Measurements from ENCODE around the gene STK11IP. TPM values are rescaled to one million over a fixed set of nuclear protein-coding genes. Genes with fewer than 3 reads are reported as not detected.
A peak's percentile ranks its signal among the peaks of the same experiment; 100 is the strongest.

The STK11IP gene
- total and polyA plus RNA-seq, 2 of the 13 experiments (the other 11 are each of a cell fraction or from before 2014, with no cell fraction given) = 12.8 to 24.0 TPM

DNA sequence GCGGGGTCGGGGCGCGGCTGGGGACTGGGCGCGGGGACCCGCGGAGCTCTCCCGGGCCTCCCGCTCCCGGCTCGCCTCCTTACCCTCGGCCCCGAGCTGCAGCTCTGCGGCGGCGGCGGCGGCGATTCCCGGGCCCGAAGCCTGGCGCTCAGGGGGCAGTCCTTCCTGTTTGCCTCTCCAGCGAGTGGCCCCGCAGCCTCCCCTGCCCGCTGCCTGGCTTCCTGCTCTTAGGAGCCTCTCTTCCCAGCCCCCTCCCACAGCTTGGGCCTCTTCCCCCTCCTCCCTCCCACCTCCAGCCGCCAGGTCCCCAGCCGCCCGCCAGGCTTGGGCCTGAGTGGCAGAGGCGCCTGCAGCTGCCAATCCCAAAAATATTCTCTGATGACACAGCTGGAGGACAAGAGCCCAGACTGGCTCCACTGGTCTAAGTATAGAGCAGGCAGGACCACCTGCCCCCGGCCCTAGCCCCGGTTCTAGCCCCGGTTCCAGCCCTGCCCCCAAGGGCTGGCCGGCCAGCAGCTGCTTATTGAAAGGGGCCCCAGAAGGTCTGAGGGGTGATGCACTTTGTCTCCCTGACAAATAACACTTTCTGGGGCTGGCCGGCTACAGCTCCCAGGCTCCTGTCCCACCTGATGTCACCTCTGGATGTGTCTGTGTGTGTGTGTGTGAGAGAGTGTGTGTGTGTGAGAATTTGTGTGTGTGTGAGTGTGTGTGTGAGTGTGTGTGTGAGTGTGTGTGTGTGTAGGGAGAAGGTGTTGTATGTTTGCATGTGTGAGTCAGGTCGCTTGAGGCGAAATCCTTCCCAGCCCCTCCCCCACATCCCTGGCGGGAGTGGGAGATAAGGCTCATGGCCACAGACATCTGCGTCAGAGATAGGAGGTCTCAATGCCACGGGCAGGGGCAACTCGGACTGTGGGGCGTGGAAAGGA, 26.1 kb upstream of the STK11IP start, which contains the start of gene OBSL1 (continued):
- TF ChIP-seq, protein P1, sequence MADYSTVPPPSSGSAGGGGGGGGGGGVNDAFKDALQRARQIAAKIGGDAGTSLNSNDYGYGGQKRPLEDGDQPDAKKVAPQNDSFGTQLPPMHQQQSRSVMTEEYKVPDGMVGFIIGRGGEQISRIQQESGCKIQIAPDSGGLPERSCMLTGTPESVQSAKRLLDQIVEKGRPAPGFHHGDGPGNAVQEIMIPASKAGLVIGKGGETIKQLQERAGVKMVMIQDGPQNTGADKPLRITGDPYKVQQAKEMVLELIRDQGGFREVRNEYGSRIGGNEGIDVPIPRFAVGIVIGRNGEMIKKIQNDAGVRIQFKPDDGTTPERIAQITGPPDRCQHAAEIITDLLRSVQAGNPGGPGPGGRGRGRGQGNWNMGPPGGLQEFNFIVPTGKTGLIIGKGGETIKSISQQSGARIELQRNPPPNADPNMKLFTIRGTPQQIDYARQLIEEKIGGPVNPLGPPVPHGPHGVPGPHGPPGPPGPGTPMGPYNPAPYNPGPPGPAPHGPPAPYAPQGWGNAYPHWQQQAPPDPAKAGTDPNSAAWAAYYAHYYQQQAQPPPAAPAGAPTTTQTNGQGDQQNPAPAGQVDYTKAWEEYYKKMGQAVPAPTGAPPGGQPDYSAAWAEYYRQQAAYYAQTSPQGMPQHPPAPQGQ (CRISPR knock-in tag; IDR thresholded peaks at IDR 0.05; ENCODE audit: borderline replicate concordance) = no peak
- TF ChIP-seq AGO2 (optimal IDR thresholded peaks at IDR 0.05; ENCODE audit: low read depth, low read length) (no peak), ZNF143 (CRISPR knock-in tag; IDR thresholded peaks at IDR 0.05) (no peak), TBP (CRISPR knock-in tag; IDR thresholded peaks at IDR 0.05) (no peak), ZNF468 (CRISPR knock-in tag; IDR thresholded peaks at IDR 0.05) (no peak), GABPB1 (CRISPR knock-in tag; IDR thresholded peaks at IDR 0.05) (peak; percentile 87), ZNF160 (CRISPR knock-in tag; IDR thresholded peaks at IDR 0.05) (peak; percentile 35), ZBTB38 (CRISPR knock-in tag; IDR thresholded peaks at IDR 0.05) (0 out of 2 replicates have a peak, but pooled peaks have one; percentile 4), ZNF350 (CRISPR knock-in tag; IDR thresholded peaks at IDR 0.05; ENCODE audit: borderline replicate concordance, low read depth) (peak; percentile 67; the same call in 1 of the 2 replicates), ZNF329 (CRISPR knock-in tag; IDR thresholded peaks at IDR 0.05; ENCODE audit: low read depth) (peak; percentile 67; the same call in 1 of the 2 replicates), ISL2 (CRISPR knock-in tag; IDR thresholded peaks at IDR 0.05) (peak; percentile 10; the same call in 1 of the 2 replicates), ZNF430 (CRISPR knock-in tag; IDR thresholded peaks at IDR 0.05) (peak; percentile 76; the same call in 1 of the 2 replicates), TOPORS (CRISPR knock-in tag; IDR thresholded peaks at IDR 0.05) (peak; percentile 68; the same call in 1 of the 2 replicates), STAG1 (CRISPR knock-in tag; IDR thresholded peaks at IDR 0.05) (no peak), GATAD1 (CRISPR knock-in tag; IDR thresholded peaks at IDR 0.05) (peak; percentile 33), HIVEP1 (CRISPR knock-in tag; IDR thresholded peaks at IDR 0.05) (peak; percentile 47), ZNF296 (CRISPR knock-in tag; conservative IDR thresholded peaks at IDR 0.05) (no peak), SRSF1 (optimal IDR thresholded peaks at IDR 0.05; ENCODE audit: low read depth, low read length) (peak; percentile 51)
- TF ChIP-seq, protein P2, sequence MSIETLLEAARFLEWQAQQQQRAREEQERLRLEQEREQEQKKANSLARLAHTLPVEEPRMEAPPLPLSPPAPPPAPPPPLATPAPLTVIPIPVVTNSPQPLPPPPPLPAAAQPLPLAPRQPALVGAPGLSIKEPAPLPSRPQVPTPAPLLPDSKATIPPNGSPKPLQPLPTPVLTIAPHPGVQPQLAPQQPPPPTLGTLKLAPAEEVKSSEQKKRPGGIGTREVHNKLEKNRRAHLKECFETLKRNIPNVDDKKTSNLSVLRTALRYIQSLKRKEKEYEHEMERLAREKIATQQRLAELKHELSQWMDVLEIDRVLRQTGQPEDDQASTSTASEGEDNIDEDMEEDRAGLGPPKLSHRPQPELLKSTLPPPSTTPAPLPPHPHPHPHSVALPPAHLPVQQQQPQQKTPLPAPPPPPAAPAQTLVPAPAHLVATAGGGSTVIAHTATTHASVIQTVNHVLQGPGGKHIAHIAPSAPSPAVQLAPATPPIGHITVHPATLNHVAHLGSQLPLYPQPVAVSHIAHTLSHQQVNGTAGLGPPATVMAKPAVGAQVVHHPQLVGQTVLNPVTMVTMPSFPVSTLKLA (IDR thresholded peaks at IDR 0.05) = 0 out of 2 replicates have a peak, but pooled peaks have one; percentile 38
- TF ChIP-seq, protein P3, sequence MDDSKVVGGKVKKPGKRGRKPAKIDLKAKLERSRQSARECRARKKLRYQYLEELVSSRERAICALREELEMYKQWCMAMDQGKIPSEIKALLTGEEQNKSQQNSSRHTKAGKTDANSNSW (CRISPR knock-in tag; IDR thresholded peaks at IDR 0.05; ENCODE audit: borderline replicate concordance) = no peak
- TF ChIP-seq, protein P4, sequence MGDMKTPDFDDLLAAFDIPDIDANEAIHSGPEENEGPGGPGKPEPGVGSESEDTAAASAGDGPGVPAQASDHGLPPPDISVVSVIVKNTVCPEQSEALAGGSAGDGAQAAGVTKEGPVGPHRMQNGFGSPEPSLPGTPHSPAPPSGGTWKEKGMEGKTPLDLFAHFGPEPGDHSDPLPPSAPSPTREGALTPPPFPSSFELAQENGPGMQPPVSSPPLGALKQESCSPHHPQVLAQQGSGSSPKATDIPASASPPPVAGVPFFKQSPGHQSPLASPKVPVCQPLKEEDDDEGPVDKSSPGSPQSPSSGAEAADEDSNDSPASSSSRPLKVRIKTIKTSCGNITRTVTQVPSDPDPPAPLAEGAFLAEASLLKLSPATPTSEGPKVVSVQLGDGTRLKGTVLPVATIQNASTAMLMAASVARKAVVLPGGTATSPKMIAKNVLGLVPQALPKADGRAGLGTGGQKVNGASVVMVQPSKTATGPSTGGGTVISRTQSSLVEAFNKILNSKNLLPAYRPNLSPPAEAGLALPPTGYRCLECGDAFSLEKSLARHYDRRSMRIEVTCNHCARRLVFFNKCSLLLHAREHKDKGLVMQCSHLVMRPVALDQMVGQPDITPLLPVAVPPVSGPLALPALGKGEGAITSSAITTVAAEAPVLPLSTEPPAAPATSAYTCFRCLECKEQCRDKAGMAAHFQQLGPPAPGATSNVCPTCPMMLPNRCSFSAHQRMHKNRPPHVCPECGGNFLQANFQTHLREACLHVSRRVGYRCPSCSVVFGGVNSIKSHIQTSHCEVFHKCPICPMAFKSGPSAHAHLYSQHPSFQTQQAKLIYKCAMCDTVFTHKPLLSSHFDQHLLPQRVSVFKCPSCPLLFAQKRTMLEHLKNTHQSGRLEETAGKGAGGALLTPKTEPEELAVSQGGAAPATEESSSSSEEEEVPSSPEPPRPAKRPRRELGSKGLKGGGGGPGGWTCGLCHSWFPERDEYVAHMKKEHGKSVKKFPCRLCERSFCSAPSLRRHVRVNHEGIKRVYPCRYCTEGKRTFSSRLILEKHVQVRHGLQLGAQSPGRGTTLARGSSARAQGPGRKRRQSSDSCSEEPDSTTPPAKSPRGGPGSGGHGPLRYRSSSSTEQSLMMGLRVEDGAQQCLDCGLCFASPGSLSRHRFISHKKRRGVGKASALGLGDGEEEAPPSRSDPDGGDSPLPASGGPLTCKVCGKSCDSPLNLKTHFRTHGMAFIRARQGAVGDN (CRISPR knock-in tag; IDR thresholded peaks at IDR 0.05) = peak; percentile 81

Data from HepG2 (cell line).